Activated CD8-positive, alpha-beta T cell treated with anti-CD3 and anti-CD28 coated beads, Interleukin-2, amount 10 ng/mL, durations not matched to agents 7 days and 5 days (primary cell): Measurements from ENCODE around the gene TNNT3. TPM values are rescaled to one million over a fixed set of nuclear protein-coding genes. Genes with fewer than 3 reads are reported as not detected.
"Not testable (repeated sequence)": the region's sequence is repeated elsewhere in the genome, so short reads cannot be mapped to it uniquely, and the experiment has no call there.

Experiments
- ATAC-seq: fragments of 150-1000 bp; cut with Tn5 transposase; one replicate; pipeline ENCODE4 v1.10.0; 2021; ENCODE audit warnings: moderate library complexity
- CTCF ChIA-PET: fragments of 350-600 bp; sonication (Branson Sonifier 250); formaldehyde crosslinking; loops from one replicate; lab custom pipeline; 2021; ENCODE audit warnings: antibody characterized with exemption; lab: Charles Lee
- POLR2A ChIA-PET: fragments of 350-600 bp; sonication (Branson Sonifier 250); formaldehyde crosslinking; loops from one replicate; lab custom pipeline; 2021; ENCODE audit warnings: antibody characterized with exemption; lab: Charles Lee
- DNase-seq: peaks from one replicate; pipeline ENCODE4 v3.0.0-alpha.2; 2020
- H3K27ac Mint-ChIP-seq: one replicate; pipeline ENCODE4 v1.8.0; 2021; ENCODE audit warnings: mild to moderate bottlenecking, mixed read lengths
- H3K27me3 Mint-ChIP-seq: one replicate; pipeline ENCODE4 v1.8.0; 2021; ENCODE audit warnings: low read depth, mixed read lengths
- H3K36me3 Mint-ChIP-seq: one replicate; pipeline ENCODE4 v1.8.0; 2021; ENCODE audit warnings: low read depth, mixed read lengths
- H3K4me1 Mint-ChIP-seq: one replicate; pipeline ENCODE4 v1.8.0; 2021; ENCODE audit warnings: low read depth, mixed read lengths
- H3K4me3 Mint-ChIP-seq: one replicate; pipeline ENCODE4 v1.8.0; 2021; ENCODE audit warnings: mild to moderate bottlenecking, mixed read lengths
- H3K9me3 Mint-ChIP-seq: one replicate; pipeline ENCODE4 v1.8.0; 2022; ENCODE audit warnings: mixed read lengths; ENCODE audit not compliant: insufficient read depth
- total RNA-seq, 2 experiments: library from RNA; stranded (reverse); gene quantifications; one replicate each; pipeline ENCODE4 v1.2.3, GENCODE V29; 2021

TNNT3 gene
- total RNA-seq, 2 experiments from 2014 or later, result 2.6 to 2.8 TPM

GRCh38 chr11:1933416-1934334 lies 14.2 kb downstream of the TNNT3 start:
- Mint-ChIP-seq H3K27me3 (peaks cover 5% of the 10 kb centered on the region), H3K4me1 (peaks cover 2% of the 10 kb centered on the region), H3K4me3 (no peak overlapping the region), H3K36me3 (no peaks in the 10 kb centered on the region), H3K9me3 (no peaks in the 10 kb centered on the region), H3K27ac (no peak overlapping the region)
- ChIA-PET CTCF (interaction anchor here (1.6 kb wide), 1 partner anchor 52 kb away, joined by 5 read pairs; no protein-coding TSS in a partner anchor), POLR2A (interaction anchor here (0.6 kb wide), 1 partner anchor 98 kb away, joined by 3 read pairs; no protein-coding TSS in a partner anchor)
- ATAC-seq (no peak), DNase-seq (no peak)

GRCh38 chr11:1934335-1935155 lies 15.0 kb downstream of the TNNT3 start:
- ATAC-seq (no peak), DNase-seq (no peak)
- H3K27me3 Mint-ChIP-seq, result peaks cover 5% of the 10 kb centered on the region
- no peaks in the 10 kb centered on the region for H3K9me3 Mint-ChIP-seq
- CTCF ChIA-PET, result interaction anchor here (1.6 kb wide), 1 partner anchor 53 kb away, joined by 5 read pairs; no protein-coding TSS in a partner anchor
- H3K36me3 Mint-ChIP-seq, result no peaks in the 10 kb centered on the region
- H3K27ac Mint-ChIP-seq, result no peak overlapping the region
- peaks cover 9% of the 10 kb centered on the region for H3K4me1 Mint-ChIP-seq
- POLR2A ChIA-PET, result no interaction called here
- no peak overlapping the region for H3K4me3 Mint-ChIP-seq

GRCh38 chr11:1935156-1936071 lies 15.9 kb downstream of the TNNT3 start:
- Mint-ChIP-seq H3K27ac (no peak overlapping the region), H3K36me3 (no peaks in the 10 kb centered on the region), H3K27me3 (peaks cover 5% of the 10 kb centered on the region), H3K4me3 (no peak overlapping the region), H3K9me3 (no peaks in the 10 kb centered on the region), H3K4me1 (peaks cover 7% of the 10 kb centered on the region)
- CTCF ChIA-PET, result interaction anchor here (0.9 to 1.6 kb wide), 2 partner anchors 54 to 242 kb away, joined by 3 to 5 read pairs; no protein-coding TSS in a partner anchor
- no peak for DNase-seq
- no peak for ATAC-seq
- POLR2A ChIA-PET, result interaction anchor here (0.9 kb wide), 1 partner anchor 22 kb away, joined by 3 read pairs; no protein-coding TSS in a partner anchor

- no peak overlapping the region for H3K27ac Mint-ChIP-seq
- CTCF ChIA-PET, result interaction anchor here (0.9 kb wide), 1 partner anchor 243 kb away, joined by 3 read pairs; no protein-coding TSS in a partner anchor
- DNase-seq (no peak), ATAC-seq (no peak)
- H3K4me3 Mint-ChIP-seq, result no peak overlapping the region
- POLR2A ChIA-PET, result interaction anchor here (0.9 kb wide), 1 partner anchor 23 kb away, joined by 3 read pairs; no protein-coding TSS in a partner anchor
- peaks cover 5% of the 10 kb centered on the region for H3K27me3 Mint-ChIP-seq
- H3K36me3 Mint-ChIP-seq, result no peaks in the 10 kb centered on the region
- no peaks in the 10 kb centered on the region for H3K9me3 Mint-ChIP-seq
- peaks cover 7% of the 10 kb centered on the region for H3K4me1 Mint-ChIP-seq
Observed at GRCh38 chr11:1936072-1936780, 16.7 kb downstream of the TNNT3 start.

GRCh38 chr11:1936781-1937615 lies 17.5 kb downstream of the TNNT3 start:
- ATAC-seq (no peak), DNase-seq (no peak)
- Mint-ChIP-seq H3K4me1 (peaks cover 7% of the 10 kb centered on the region), H3K36me3 (no peaks in the 10 kb centered on the region), H3K4me3 (no peak overlapping the region), H3K9me3 (no peaks in the 10 kb centered on the region), H3K27ac (no peak overlapping the region), H3K27me3 (peaks cover 2% of the 10 kb centered on the region)
- POLR2A ChIA-PET, result no interaction called here
- CTCF ChIA-PET, result interaction anchor here (1.1 kb wide), 1 partner anchor 284 kb away, joined by 4 read pairs; no protein-coding TSS in a partner anchor

GRCh38 chr11:1937616-1938342 lies 18.3 kb downstream of the TNNT3 start:
- Mint-ChIP-seq H3K4me1 (peaks cover 7% of the 10 kb centered on the region), H3K27me3 (peaks cover 2% of the 10 kb centered on the region), H3K27ac (no peak overlapping the region), H3K36me3 (no peaks in the 10 kb centered on the region), H3K4me3 (no peak overlapping the region), H3K9me3 (no peaks in the 10 kb centered on the region)
- DNase-seq (no peak), ATAC-seq (no peak)
- CTCF ChIA-PET, result interaction anchor here (1.1 kb wide), 1 partner anchor 285 kb away, joined by 4 read pairs; no protein-coding TSS in a partner anchor
- POLR2A ChIA-PET, result no interaction called here

- DNase-seq (no peak), ATAC-seq (no peak)
- Mint-ChIP-seq H3K36me3 (no peaks in the 10 kb centered on the region), H3K4me1 (peaks cover 7% of the 10 kb centered on the region), H3K9me3 (no peaks in the 10 kb centered on the region), H3K27ac (no peak overlapping the region), H3K27me3 (no peaks in the 10 kb centered on the region), H3K4me3 (no peak overlapping the region)
- ChIA-PET POLR2A (no interaction called here), CTCF (no interaction called here)
Observed at GRCh38 chr11:1938343-1939005, 19.0 kb downstream of the TNNT3 start.

GRCh38 chr11:1939006-1939625 lies 19.6 kb downstream of the TNNT3 start:
- H3K9me3 Mint-ChIP-seq, result no peaks in the 10 kb centered on the region
- H3K4me3 Mint-ChIP-seq, result no peak overlapping the region
- no peaks in the 10 kb centered on the region for H3K27me3 Mint-ChIP-seq
- ChIA-PET CTCF (no interaction called here), POLR2A (no interaction called here)
- peak overlapping the region; percentile 84 for H3K27ac Mint-ChIP-seq
- peak; percentile 62 for DNase-seq
- no peaks in the 10 kb centered on the region for H3K36me3 Mint-ChIP-seq
- H3K4me1 Mint-ChIP-seq, result peaks cover 7% of the 10 kb centered on the region
- ATAC-seq, result peak; percentile 60

GRCh38 chr11:1939788-1940187 lies 20.3 kb downstream of the TNNT3 start:
- CTCF ChIA-PET, H3K36me3 Mint-ChIP-seq, H3K27me3 Mint-ChIP-seq, H3K4me1 Mint-ChIP-seq, DNase-seq, H3K9me3 Mint-ChIP-seq, POLR2A ChIA-PET, H3K4me3 Mint-ChIP-seq, ATAC-seq: not testable (repeated sequence)
- H3K27ac Mint-ChIP-seq, result peak overlapping the region; percentile 55
